KBM-7 (cell line): Measurements from ENCODE around the gene APLF.
A peak's percentile ranks its signal among the peaks of the same experiment; 100 is the strongest.
"Not testable (repeated sequence)": the region's sequence is repeated elsewhere in the genome, so short reads cannot be mapped to it uniquely, and the experiment has no call there.

Source experiments
- DNase-seq: peaks from one replicate; pipeline ENCODE4 v3.0.0-alpha.2; 2015
- in situ Hi-C: fragments of 300-500 bp; cut with MboI; formaldehyde crosslinking; loops from 2 replicates; pipeline ENCODE4 v1.14.3; 2020; ENCODE audit warnings: low sequenced_read_pairs, low pct_unique_long_range_greater_than_20kb, mixed read lengths

Gene APLF

GRCh38 chr2:68468801-68469200 is 1.4 kb downstream of the APLF start:
- in situ Hi-C loops, result loop anchor here (10.0 kb wide), 1 partner anchor 456 kb away; no protein-coding TSS in a partner anchor
- peak; percentile 28 for DNase-seq

- no peak for DNase-seq
- in situ Hi-C loops, result loop anchor here (10.0 kb wide), 1 partner anchor 455 kb away; no protein-coding TSS in a partner anchor
Measured at GRCh38 chr2:68469935-68470334, 2.5 kb downstream of the APLF start.

- no peak for DNase-seq
- in situ Hi-C loops, result no loop called here
Measured at GRCh38 chr2:68471385-68471784, 4.0 kb downstream of the APLF start.

GRCh38 chr2:68472796-68473414 is 5.5 kb downstream of the APLF start:
- no peak for DNase-seq

GRCh38 chr2:68475110-68475509 is 7.7 kb downstream of the APLF start:
- in situ Hi-C loops, result loop anchor here (25.0 kb wide), 1 partner anchor 187 kb away; no protein-coding TSS in a partner anchor

More at GRCh38 chr2:68472796-68473414, 5.5 kb downstream of the APLF start:
- in situ Hi-C loops, result no loop called here

GRCh38 chr2:68475576-68475975 is 8.2 kb downstream of the APLF start:
- in situ Hi-C loops, result loop anchor here (25.0 kb wide), 1 partner anchor 187 kb away; no protein-coding TSS in a partner anchor
- DNase-seq, result no peak

More at GRCh38 chr2:68475110-68475509, 7.7 kb downstream of the APLF start:
- DNase-seq, result no peak

GRCh38 chr2:68476454-68476853 is 9.1 kb downstream of the APLF start:
- in situ Hi-C loops, result loop anchor here (25.0 kb wide), 1 partner anchor 186 kb away; no protein-coding TSS in a partner anchor
- no peak for DNase-seq

GRCh38 chr2:68478688-68479087 is 11.3 kb downstream of the APLF start:
- DNase-seq, result no peak
- in situ Hi-C loops, result loop anchor here (25.0 kb wide), 1 partner anchor 184 kb away; no protein-coding TSS in a partner anchor

GRCh38 chr2:68482296-68482820 is 15.0 kb downstream of the APLF start:
- in situ Hi-C loops, result loop anchor here (25.0 kb wide), 1 partner anchor 180 kb away; no protein-coding TSS in a partner anchor
- no peak for DNase-seq

- DNase-seq, result no peak
- in situ Hi-C loops, result loop anchor here (25.0 kb wide), 1 partner anchor 179 kb away; no protein-coding TSS in a partner anchor
Measured at GRCh38 chr2:68483011-68483410, 15.6 kb downstream of the APLF start.

- in situ Hi-C loops, result loop anchor here (25.0 kb wide), 1 partner anchor 174 kb away; no protein-coding TSS in a partner anchor
- peak; percentile 57 for DNase-seq
Measured at GRCh38 chr2:68487773-68488355, 20.5 kb downstream of the APLF start.

- not testable (repeated sequence) for DNase-seq
- in situ Hi-C loops, result loop anchor here (25.0 kb wide), 1 partner anchor 174 kb away; no protein-coding TSS in a partner anchor
Measured at GRCh38 chr2:68488605-68489004, 21.2 kb downstream of the APLF start.

GRCh38 chr2:68489282-68489681 is 21.9 kb downstream of the APLF start:
- in situ Hi-C loops, result loop anchor here (25.0 kb wide), 1 partner anchor 173 kb away; no protein-coding TSS in a partner anchor
- no peak for DNase-seq

- DNase-seq, result no peak
- in situ Hi-C loops, result loop anchor here (25.0 kb wide), 1 partner anchor 171 kb away; no protein-coding TSS in a partner anchor
Measured at GRCh38 chr2:68491582-68491981, 24.2 kb downstream of the APLF start.

GRCh38 chr2:68499133-68499532 is 31.7 kb downstream of the APLF start:
- in situ Hi-C loops, result loop anchor here (25.0 kb wide), 1 partner anchor 163 kb away; no protein-coding TSS in a partner anchor
- DNase-seq, result no peak

- DNase-seq, result no peak
- in situ Hi-C loops, result no loop called here
Measured at GRCh38 chr2:68500649-68501048, 33.3 kb downstream of the APLF start.

GRCh38 chr2:68501768-68502167 is 34.4 kb downstream of the APLF start:
- no peak for DNase-seq
- in situ Hi-C loops, result no loop called here

GRCh38 chr2:68505603-68506159 is 38.3 kb downstream of the APLF start:
- DNase-seq, result no peak
- in situ Hi-C loops, result no loop called here

GRCh38 chr2:68506170-68506569 is 38.8 kb downstream of the APLF start:
- in situ Hi-C loops, result no loop called here
- DNase-seq, result peak; percentile 18
